K562 (cell line): ENCODE results near the gene RSPH3. TPM values are rescaled to one million over a fixed set of nuclear protein-coding genes. Genes with fewer than 3 reads are reported as not detected.
A peak's percentile ranks its signal among the peaks of the same experiment; 100 is the strongest.

Experiments used
- BCL6 ChIP-seq: fragments of 250-450 bp; sonication (Bioruptor Pico); IDR thresholded peaks from 2 replicates; pipeline ENCODE4 v1.4.0; 2020
- DEAF1 ChIP-seq: fragments of 450-650 bp; formaldehyde crosslinking; IDR thresholded peaks from 2 replicates; pipeline ENCODE4 v1.4.0; 2020; ENCODE audit warnings: mild to moderate bottlenecking, moderate library complexity
- FOSL1 ChIP-seq: fragments of 200-800 bp; sonication (Bioruptor generic); conservative IDR thresholded peaks from 2 replicates; pipeline ENCODE4 v1.6.1; 2016; ENCODE audit warnings: missing genetic modification characterization, missing compliant biosample characterization
- MNT ChIP-seq, 2 experiments: fragments of 450-650 bp; conservative IDR thresholded peaks; 2 replicates each; pipeline ENCODE4 v1.6.1; 2017; ENCODE audit warnings: mild to moderate bottlenecking in 2 of 2, moderate library complexity in 2 of 2
- MTF1 ChIP-seq: fragments of 250-450 bp; sonication (Bioruptor Pico); IDR thresholded peaks from 2 replicates; pipeline ENCODE4 v1.9.0; 2021; ENCODE audit warnings: moderate library complexity, mild to moderate bottlenecking, inconsistent platforms, borderline replicate concordance
- NCOR1 ChIP-seq: fragments of 450-650 bp; IDR thresholded peaks from 2 replicates; pipeline ENCODE4 v1.6.1; 2016; ENCODE audit warnings: mild to moderate bottlenecking, moderate library complexity
- RAD21 ChIP-seq, 2 experiments: fragments of 250-450 bp in 1 of 2; fragments of 450-650 bp in 1 of 2; sonication (Bioruptor Pico) in 1 of 2; formaldehyde crosslinking in 1 of 2; IDR thresholded peaks in 1 of 2; conservative IDR thresholded peaks in 1 of 2; 2 replicates each; pipeline versions ENCODE4 v1.4.0 to v1.8.0; 2020 to 2022; ENCODE audit warnings: mild to moderate bottlenecking in 2 of 2, moderate library complexity in 1 of 2
- SMC3 ChIP-seq: conservative IDR thresholded peaks from 2 replicates; pipeline ENCODE4 v1.6.1; 2011; ENCODE audit warnings: low read depth, low read length, improper control_type of control experiment; ENCODE audit not compliant: insufficient read depth
- SREBF1 ChIP-seq: fragments of 150-350 bp; IDR thresholded peaks from 2 replicates; pipeline ENCODE4 v1.6.1; 2014; ENCODE audit warnings: antibody characterized with exemption, low read depth, low read length, borderline replicate concordance
- TBL1XR1 ChIP-seq, 2 experiments: IDR thresholded peaks; 2 replicates each; pipeline ENCODE4 v1.6.1; 2012; ENCODE audit warnings: improper control_type of control experiment in 2 of 2, low read length in 2 of 2, mild to moderate bottlenecking in 1 of 2
- ZBTB43 ChIP-seq: sonication (generic); formaldehyde crosslinking; IDR thresholded peaks from 2 replicates; pipeline ENCODE4 v1.8.0; 2023; ENCODE audit warnings: mild to moderate bottlenecking, missing genetic modification reagents
- ZNF316 ChIP-seq: fragments of 450-650 bp; IDR thresholded peaks from 2 replicates; pipeline ENCODE4 v1.6.1; 2016
- ZNF518B ChIP-seq: fragments of 250-450 bp; sonication (Bioruptor Pico); IDR thresholded peaks from 2 replicates; pipeline ENCODE4 v1.5.0; 2021; ENCODE audit warnings: mild to moderate bottlenecking, moderate library complexity
- ZNF766 ChIP-seq: fragments of 200-800 bp; sonication (Bioruptor generic); conservative IDR thresholded peaks from 2 replicates; pipeline ENCODE4 v1.6.1; 2016; ENCODE audit warnings: missing genetic modification characterization, missing compliant biosample characterization
- polyA plus RNA-seq, 8 experiments: library from polyadenylated mRNA; depleted of rRNA in 4 of 8; stranded (reverse) in 5 of 8; unstranded in 3 of 8; fragments of >200 nt; fragmentation: Nextera tagmentation in 2 of 8; fragmentation: Illumina TruSeq in 1 of 8; extraction: Ambion mirVana in 2 of 8; extraction: Trizol in 1 of 8; gene quantifications; 2 replicates each; pipeline versions ENCODE4 v1.2.1 to v1.2.3, GENCODE V29; 2011 to 2014; ENCODE audit warnings: inconsistent platforms in 1 of 8, missing spikeins in 1 of 8
- total RNA-seq, 7 experiments: library from RNA; depleted of rRNA in 6 of 7; stranded (reverse); fragments of >200 nt in 6 of 7; fragmentation: Illumina TruSeq in 2 of 7; extraction: Trizol in 2 of 7; gene quantifications; 2 replicates each; pipeline versions ENCODE4 v1.2.1 to v1.2.3, GENCODE V29; 2011 to 2021; ENCODE audit warnings: low replicate concordance in 1 of 7
- TF ChIP-seq, protein P1 (sequence below), 3 experiments: IDR thresholded peaks in 2 of 3; conservative IDR thresholded peaks in 1 of 3; 2 replicates each; pipeline ENCODE4 v1.5.1; 2011 to 2012; ENCODE audit warnings: low read length in 3 of 3, mild to moderate bottlenecking in 3 of 3, control low read depth in 2 of 3, improper control_type of control experiment in 1 of 3, inconsistent platforms in 1 of 3, low read depth in 1 of 3, mixed read lengths in 1 of 3, moderate library complexity in 1 of 3; ENCODE audit not compliant: insufficient read depth in 2 of 3

RSPH3 gene
- total and polyA plus RNA-seq, 9 of the 15 experiments (the other 6 are each of a cell fraction or from before 2014, with no cell fraction given) = 0.52 to 2.9 (median 1.5) TPM

DNA sequence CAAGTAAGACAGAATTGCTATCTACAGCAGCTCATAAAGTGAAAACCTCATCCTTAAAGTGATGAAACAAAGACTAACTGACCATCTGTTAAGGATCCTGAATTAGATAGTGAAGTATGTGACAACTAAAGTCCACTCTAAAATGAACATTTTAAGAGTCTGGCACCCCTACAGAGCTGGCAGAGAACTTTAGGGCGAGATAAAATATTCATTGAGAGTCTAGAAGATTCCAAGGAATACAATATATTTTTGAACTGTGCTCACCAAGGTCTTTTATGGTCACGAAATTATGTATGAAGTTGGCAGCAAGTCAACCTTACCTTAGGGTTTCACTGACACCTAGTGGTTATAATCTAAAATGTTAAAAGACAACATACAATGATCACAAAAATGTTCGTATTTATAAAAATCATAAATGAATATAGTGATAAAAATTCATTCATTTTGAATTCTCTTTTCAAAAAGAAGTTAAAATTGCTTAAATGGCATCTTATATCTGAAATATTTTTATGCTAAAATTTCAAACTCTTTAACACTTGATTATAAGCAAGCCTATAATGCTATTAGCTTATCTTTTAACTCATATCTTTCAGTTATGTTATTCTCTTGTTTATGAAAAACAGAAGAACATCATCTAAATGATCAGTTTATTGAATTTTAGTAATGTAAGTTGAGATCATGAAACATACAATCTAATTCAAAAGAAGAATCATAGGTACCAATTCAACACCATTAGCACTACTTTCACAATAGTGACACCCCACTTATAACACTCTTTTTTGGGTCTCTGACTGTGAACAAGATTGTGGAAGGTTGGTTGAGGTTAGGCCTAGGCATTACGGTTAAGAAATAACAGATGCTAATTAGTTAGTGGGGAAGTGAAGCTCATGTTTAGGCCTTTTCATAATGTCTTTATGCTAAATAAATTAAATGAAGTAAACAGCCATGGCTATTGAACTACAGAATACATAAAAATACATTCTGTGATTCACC is 27.5 kb downstream of the RSPH3 start (continued):
- TF ChIP-seq MNT (conservative IDR thresholded peaks at IDR 0.05) = 0 out of 4 replicates have a peak, but pooled peaks of 1 of the 2 experiments have one; percentile 21
- TF ChIP-seq, protein P1, sequence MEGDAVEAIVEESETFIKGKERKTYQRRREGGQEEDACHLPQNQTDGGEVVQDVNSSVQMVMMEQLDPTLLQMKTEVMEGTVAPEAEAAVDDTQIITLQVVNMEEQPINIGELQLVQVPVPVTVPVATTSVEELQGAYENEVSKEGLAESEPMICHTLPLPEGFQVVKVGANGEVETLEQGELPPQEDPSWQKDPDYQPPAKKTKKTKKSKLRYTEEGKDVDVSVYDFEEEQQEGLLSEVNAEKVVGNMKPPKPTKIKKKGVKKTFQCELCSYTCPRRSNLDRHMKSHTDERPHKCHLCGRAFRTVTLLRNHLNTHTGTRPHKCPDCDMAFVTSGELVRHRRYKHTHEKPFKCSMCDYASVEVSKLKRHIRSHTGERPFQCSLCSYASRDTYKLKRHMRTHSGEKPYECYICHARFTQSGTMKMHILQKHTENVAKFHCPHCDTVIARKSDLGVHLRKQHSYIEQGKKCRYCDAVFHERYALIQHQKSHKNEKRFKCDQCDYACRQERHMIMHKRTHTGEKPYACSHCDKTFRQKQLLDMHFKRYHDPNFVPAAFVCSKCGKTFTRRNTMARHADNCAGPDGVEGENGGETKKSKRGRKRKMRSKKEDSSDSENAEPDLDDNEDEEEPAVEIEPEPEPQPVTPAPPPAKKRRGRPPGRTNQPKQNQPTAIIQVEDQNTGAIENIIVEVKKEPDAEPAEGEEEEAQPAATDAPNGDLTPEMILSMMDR (IDR thresholded peaks at IDR 0.05 in 2 of 3, conservative IDR thresholded peaks at IDR 0.05 in 1 of 3; ENCODE audit: insufficient read depth in 2 of 3, low read depth in 1 of 3, low read length in 3 of 3) = peak; percentile 41 to 86 (median 51); a peak in 4 of 6 replicates
- no peak for TF ChIP-seq SREBF1
- no peak for TF ChIP-seq BCL6 (CRISPR knock-in tag)
- no peak; the same call in 1 of the 2 replicates for TF ChIP-seq ZNF316
- TF ChIP-seq NCOR1 = no peak
- TF ChIP-seq SMC3 = peak; percentile 92
- TF ChIP-seq RAD21 (CRISPR knock-in tag; conservative IDR thresholded peaks at IDR 0.05 in 1 of 2, IDR thresholded peaks at IDR 0.05 in 1 of 2) = peak; percentile 98
- TF ChIP-seq TBL1XR1 (IDR thresholded peaks at IDR 0.05; ENCODE audit: low read length in 2 of 2) = no peak
- no peak for TF ChIP-seq ZNF766
- TF ChIP-seq MTF1 = no peak
- no peak for TF ChIP-seq ZNF518B (CRISPR knock-in tag)
- no peak for TF ChIP-seq ZBTB43
- TF ChIP-seq DEAF1 (CRISPR knock-in tag) = peak; percentile 96
- peak; percentile 45 for TF ChIP-seq FOSL1 (tag)
